NCI-H748 (cell line): ENCODE results near the gene TRAF3IP3.
A peak's percentile ranks its signal among the peaks of the same experiment; 100 is the strongest.

Experiments used
- DNase-seq: peaks from one replicate; lab custom pipeline; 2025; ENCODE audit not compliant: unreplicated experiment; lab: John Stamatoyannopoulos, UW

The TRAF3IP3 gene

DNA sequence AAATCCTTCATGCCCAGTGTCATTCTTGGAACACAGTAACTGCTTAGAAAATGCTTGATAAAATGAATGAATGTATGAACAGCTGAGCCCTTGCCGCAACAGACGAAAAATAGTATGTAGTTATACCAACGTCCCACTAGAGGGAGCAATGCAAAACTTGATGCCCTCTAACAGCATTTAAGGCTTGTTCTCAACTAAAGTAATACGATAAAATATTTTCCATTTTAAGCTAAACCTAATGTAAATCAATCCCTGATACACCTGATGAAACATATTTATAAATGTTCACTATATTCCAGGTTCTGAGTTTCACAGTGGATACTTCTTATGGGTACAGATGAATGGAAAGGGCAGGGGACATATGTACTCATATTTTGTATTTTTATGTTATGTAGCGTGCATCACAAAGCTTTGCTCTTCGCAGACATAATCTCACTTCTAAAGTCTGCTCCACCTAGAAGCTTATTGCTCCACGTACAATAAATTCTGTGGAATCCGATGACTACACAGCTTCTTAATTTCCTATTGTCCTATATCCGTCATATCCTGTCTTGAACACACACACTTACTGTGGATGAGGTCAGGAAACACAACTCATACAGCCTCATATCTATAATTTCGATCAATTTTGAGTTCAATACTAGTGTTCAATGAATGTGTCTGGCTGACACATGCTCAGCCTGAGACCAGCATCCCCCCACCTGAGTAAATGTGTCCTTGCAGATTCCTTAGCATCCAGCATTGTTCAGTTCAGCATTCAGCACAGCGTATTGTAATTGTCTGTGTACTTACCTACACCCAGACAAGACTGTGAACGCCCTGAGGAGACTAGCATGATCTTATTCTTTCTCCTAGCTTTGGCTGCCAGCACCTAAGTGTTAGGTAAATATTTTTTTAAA is 67.5 kb downstream of the TRAF3IP3 start:
- DNase-seq: peak; percentile 41

- DNase-seq: no peak
Observed at GRCh38 chr1:209825591-209826434, 70.0 kb downstream of the TRAF3IP3 start.

GRCh38 chr1:209827384-209828262 is 71.8 kb downstream of the TRAF3IP3 start, which contains the start of gene UTP25:
TSS of gene UTP25 (plus strand) at chr1:209827972. CDS start at chr1:209828064, 92 bp downstream.
- peak; percentile 95 for DNase-seq

GRCh38 chr1:209829716-209830115 is 73.9 kb downstream of the TRAF3IP3 start:
- no peak for DNase-seq

DNA sequence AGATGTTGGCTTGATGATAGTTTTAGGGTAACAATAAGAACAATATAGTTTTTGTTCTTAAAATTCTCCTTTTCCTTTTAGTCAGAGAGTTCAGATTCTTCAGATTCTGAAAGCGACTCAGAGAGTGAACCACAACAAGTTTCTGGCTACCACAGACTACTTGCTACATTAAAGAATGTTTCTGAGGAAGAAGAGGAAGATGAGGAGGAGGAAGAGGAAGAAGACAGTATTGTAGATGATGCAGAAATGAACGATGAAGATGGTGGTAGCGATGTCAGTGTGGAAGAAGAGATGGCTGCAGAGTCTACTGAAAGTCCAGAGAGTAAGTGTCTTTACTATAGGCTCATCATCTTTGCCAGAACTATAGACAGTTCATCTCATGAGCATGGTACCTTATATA is 74.9 kb downstream of the TRAF3IP3 start:
- DNase-seq: no peak

GRCh38 chr1:209831615-209832014 is 75.8 kb downstream of the TRAF3IP3 start:
- no peak for DNase-seq
